ENCODE results near the gene RPTOR.
A peak's percentile ranks its signal among the peaks of the same experiment; 100 is the strongest.
"Not testable (repeated sequence)": the region's sequence is repeated elsewhere in the genome, so short reads cannot be mapped to it uniquely, and the experiment has no call there.

RPTOR gene

GRCh38 chr17:80761110-80761871, 216.7 kb downstream of the RPTOR start:
- Histone ChIP-seq H3K36me3 (replicated peaks) (no peaks in the 10 kb centered on the region), H3K4me3 (ENCODE audit: low read depth, low read length) (no peak overlapping the region), H3K27ac (peak overlapping the region; percentile 54), H3K27me3 (replicated peaks) (no peaks in the 10 kb centered on the region)
- peak; percentile 61 for DNase-seq
- in situ Hi-C loops (cut with HindIII; ENCODE audit: low pct_ligation_motif_present, low sequenced_read_pairs), result no loop called here
- TF ChIP-seq CTCF (IDR thresholded peaks at IDR 0.05; ENCODE audit: low read depth, low read length, missing control alignments), result peak; percentile 6

- H3K27ac ChIP-seq, result peak overlapping the region; percentile 54
- DNase-seq, result no peak
- in situ Hi-C loops (cut with HindIII; ENCODE audit: low pct_ligation_motif_present, low sequenced_read_pairs), result no loop called here
- H3K36me3 ChIP-seq (replicated peaks), result no peaks in the 10 kb centered on the region
- TF ChIP-seq CTCF (IDR thresholded peaks at IDR 0.05; ENCODE audit: low read depth, low read length, missing control alignments), result no peak
- H3K4me3 ChIP-seq (ENCODE audit: low read depth, low read length), result no peak overlapping the region
- H3K27me3 ChIP-seq (replicated peaks), result no peaks in the 10 kb centered on the region
Measured at GRCh38 chr17:80762076-80762475, 217.4 kb downstream of the RPTOR start.

DNA sequence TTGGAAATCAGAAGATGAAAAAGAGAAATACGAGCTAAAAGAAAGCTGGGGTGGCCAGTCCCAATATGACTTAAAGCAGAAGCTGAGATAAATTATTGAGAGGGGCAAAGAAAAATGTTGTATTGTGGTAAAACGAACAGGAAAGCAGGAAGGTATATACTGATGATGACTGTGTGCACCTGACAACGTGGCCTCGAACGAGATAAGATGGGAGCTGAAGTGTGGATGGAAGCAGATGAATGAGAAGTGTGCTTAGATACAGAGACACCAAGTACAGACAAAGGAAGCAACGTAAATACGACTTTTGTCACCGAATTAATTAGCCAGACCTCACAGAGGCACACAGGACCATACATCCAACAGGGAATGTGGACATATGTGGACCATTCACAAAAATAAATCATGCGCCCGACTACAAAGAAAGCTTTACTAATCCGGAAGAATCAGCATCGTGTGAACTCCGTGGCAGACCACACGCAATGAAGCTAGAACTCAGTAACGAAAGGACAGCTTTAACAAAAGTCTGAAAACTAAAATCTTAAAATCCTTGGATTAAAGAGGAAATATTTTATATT, 218.7 kb downstream of the RPTOR start:
- H3K27me3 ChIP-seq (replicated peaks), result no peaks in the 10 kb centered on the region
- no peak for DNase-seq
- no peak overlapping the region for H3K27ac ChIP-seq
- no peaks in the 10 kb centered on the region for H3K36me3 ChIP-seq (replicated peaks)
- in situ Hi-C loops (cut with HindIII; ENCODE audit: low pct_ligation_motif_present, low sequenced_read_pairs), result no loop called here
- no peak for TF ChIP-seq CTCF (IDR thresholded peaks at IDR 0.05; ENCODE audit: low read depth, low read length, missing control alignments)
- no peak overlapping the region for H3K4me3 ChIP-seq (ENCODE audit: low read depth, low read length)

GRCh38 chr17:80764627-80765145, 220.0 kb downstream of the RPTOR start:
- H3K36me3 ChIP-seq (replicated peaks); H3K27me3 ChIP-seq (replicated peaks); H3K4me3 ChIP-seq (ENCODE audit: low read depth, low read length); in situ Hi-C loops (cut with HindIII; ENCODE audit: low pct_ligation_motif_present, low sequenced_read_pairs); DNase-seq; H3K27ac ChIP-seq: not testable (repeated sequence)

DNA sequence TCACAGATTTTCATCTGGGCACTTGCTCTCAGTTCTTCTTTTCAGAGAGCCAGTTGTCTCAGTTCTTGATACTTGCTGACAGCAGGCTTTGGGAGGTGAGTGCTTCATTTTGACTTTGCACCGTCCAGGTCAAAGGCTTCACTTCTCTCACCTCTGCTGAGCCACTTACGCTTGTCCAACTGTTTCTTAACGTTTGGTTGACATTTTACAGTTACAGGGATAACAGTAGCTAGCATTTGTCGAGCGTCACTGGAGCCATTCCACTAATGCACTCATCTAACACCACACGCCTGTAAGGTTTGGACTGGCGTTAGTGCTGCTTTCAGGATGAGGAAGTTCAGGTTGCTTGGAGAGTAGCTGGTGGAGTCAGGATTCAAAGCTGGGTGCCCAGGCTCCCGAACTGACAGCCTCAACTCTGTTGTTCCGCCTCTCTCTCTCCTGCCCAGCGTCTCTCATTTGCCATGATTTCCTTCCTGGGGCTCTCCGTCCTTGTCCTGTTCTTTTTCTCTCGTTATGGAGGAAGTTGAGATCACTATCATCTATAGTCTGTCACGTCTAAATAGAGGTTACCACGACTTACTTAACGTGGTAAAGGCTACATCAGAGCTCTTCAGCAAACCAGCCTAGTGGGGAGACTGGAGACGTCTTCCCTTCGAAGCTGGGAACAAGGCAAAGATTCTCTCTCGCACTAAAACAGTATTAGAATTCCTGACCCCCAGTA, 220.8 kb downstream of the RPTOR start:
- in situ Hi-C loops (cut with HindIII; ENCODE audit: low pct_ligation_motif_present, low sequenced_read_pairs), result no loop called here
- no peak for TF ChIP-seq CTCF (IDR thresholded peaks at IDR 0.05; ENCODE audit: low read depth, low read length, missing control alignments)
- no peak overlapping the region for H3K4me3 ChIP-seq (ENCODE audit: low read depth, low read length)
- H3K36me3 ChIP-seq (replicated peaks), result no peaks in the 10 kb centered on the region
- DNase-seq, result no peak
- no peaks in the 10 kb centered on the region for H3K27me3 ChIP-seq (replicated peaks)
- no peak overlapping the region for H3K27ac ChIP-seq

- in situ Hi-C loops (cut with HindIII; ENCODE audit: low pct_ligation_motif_present, low sequenced_read_pairs), result no loop called here
- no peak overlapping the region for H3K4me3 ChIP-seq (ENCODE audit: low read depth, low read length)
- no peak overlapping the region for H3K27ac ChIP-seq
- H3K27me3 ChIP-seq (replicated peaks), result no peaks in the 10 kb centered on the region
- TF ChIP-seq CTCF (IDR thresholded peaks at IDR 0.05; ENCODE audit: low read depth, low read length, missing control alignments), result no peak
- no peak for DNase-seq
- no peaks in the 10 kb centered on the region for H3K36me3 ChIP-seq (replicated peaks)
Measured at GRCh38 chr17:80766290-80766855, 221.7 kb downstream of the RPTOR start.
